ENCODE measurements around the gene SRMS. TPM values are rescaled to one million over a fixed set of nuclear protein-coding genes. Genes with fewer than 3 reads are reported as not detected.

Gene SRMS, protein sequence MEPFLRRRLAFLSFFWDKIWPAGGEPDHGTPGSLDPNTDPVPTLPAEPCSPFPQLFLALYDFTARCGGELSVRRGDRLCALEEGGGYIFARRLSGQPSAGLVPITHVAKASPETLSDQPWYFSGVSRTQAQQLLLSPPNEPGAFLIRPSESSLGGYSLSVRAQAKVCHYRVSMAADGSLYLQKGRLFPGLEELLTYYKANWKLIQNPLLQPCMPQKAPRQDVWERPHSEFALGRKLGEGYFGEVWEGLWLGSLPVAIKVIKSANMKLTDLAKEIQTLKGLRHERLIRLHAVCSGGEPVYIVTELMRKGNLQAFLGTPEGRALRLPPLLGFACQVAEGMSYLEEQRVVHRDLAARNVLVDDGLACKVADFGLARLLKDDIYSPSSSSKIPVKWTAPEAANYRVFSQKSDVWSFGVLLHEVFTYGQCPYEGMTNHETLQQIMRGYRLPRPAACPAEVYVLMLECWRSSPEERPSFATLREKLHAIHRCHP
- not detected in 2 replicates for total RNA-seq (2014; rRNA removed; shearing (Covaris generic))
- not detected in 2 replicates for polyA plus RNA-seq (2014; cell fraction: nucleus; rRNA removed)

DNA sequence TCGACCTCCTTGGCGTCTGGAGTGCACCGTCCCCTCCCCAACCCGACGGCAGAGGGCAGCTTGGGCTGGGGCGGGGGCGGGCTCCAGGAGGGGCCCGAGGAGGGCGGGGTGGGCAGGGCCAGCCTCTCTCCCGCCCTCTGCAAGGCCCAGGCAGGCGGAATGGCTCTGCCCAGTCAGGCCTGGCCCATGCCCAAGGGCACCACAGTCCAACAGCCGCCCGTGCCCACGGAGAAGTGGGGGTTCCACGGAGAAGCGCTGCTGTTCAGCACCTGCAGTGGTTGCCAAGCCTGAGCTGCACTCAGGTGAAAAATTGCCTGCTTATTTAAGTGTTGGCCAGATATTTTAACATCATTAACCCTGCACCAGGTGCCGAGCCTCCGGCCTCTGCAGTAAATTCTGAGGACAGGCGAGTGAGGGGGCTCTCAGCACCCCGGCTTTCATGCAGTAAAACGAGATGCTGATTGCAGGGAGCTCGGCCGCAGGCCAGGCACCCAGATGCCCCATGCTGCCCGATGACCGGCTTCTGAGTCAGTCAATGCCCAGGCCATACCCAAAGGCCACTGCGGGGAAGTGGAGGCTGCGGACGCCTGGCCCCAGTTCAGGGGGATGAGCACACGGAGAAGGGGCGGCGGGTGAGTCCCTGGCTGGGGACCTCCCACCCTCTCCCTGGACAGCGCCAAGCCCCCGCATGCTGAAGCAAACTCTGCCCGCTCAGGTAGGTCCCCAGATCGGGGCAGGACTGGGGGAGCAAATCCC is at the start of gene SRMS:
Gene SRMS (minus strand): TSS at position 25 of the 756 bp plus-strand sequence. CDS start 286 bp downstream, outside the sequence.
- DNase-seq (ENCODE audit: extremely low read depth, low read depth), result no peak

DNA sequence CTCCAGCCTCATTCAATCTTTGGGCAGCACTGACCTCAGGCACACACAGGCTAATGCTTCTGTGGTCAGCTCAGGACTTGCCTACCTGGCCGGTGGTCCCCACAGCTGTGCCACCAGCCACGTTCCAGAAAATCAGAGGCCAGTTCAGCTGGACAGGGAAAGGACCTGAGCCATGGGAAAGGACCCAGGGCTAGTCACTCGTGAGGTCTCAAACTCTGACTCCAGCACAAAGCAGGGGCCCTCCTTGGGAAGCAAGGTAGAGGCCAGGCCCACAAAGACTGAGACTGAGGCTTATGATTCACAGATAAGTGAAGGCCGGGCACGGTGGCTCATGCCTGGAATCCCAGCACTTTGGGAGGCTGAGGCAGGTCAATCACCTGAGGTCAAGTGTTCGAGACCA is 48.9 kb upstream of the SRMS start:
- DNase-seq (ENCODE audit: extremely low read depth, low read depth), result no peak

GRCh38 chr20:63595416-63596127 is 48.0 kb upstream of the SRMS start:
- no peak for DNase-seq (ENCODE audit: extremely low read depth, low read depth)

DNA sequence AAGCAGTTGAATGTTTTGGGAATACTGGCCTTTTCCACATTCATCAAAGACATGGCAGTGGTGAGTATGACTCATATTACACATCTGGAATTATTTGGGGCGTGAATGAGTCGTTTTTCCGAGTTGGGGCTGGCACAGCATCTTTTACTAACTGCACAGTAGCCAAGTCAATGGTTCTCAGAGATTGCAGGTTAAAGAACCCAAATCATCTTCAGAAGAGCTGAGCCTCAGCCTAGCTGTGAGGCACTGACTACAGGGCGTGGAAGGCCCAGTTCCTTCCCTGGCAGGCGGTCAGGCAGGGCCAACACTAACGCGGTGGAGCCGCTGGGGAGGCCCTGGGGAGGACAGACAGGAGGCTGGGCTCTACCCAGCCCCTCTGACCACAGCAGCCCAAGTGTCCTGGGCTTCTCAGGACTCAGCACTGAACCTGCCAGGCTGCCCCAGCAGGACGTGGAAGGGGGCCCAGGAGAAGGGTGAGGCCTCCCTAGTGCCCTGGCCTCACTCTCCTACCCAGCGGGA is 46.6 kb upstream of the SRMS start:
- DNase-seq (ENCODE audit: extremely low read depth, low read depth), result no peak

GRCh38 chr20:63592661-63593060 is 45.1 kb upstream of the SRMS start:
- DNase-seq (ENCODE audit: extremely low read depth, low read depth), result no peak

GRCh38 chr20:63591786-63592355 is 44.3 kb upstream of the SRMS start:
- DNase-seq (ENCODE audit: extremely low read depth, low read depth), result no peak

GRCh38 chr20:63591147-63591533 is 43.6 kb upstream of the SRMS start:
- DNase-seq (ENCODE audit: extremely low read depth, low read depth), result no peak

GRCh38 chr20:63590218-63591146 is 42.9 kb upstream of the SRMS start:
- no peak for DNase-seq (ENCODE audit: extremely low read depth, low read depth)

GRCh38 chr20:63589261-63590217 is 42.0 kb upstream of the SRMS start:
- DNase-seq (ENCODE audit: extremely low read depth, low read depth), result no peak

GRCh38 chr20:63588641-63589041 is 41.1 kb upstream of the SRMS start:
- DNase-seq (ENCODE audit: extremely low read depth, low read depth), result no peak

DNA sequence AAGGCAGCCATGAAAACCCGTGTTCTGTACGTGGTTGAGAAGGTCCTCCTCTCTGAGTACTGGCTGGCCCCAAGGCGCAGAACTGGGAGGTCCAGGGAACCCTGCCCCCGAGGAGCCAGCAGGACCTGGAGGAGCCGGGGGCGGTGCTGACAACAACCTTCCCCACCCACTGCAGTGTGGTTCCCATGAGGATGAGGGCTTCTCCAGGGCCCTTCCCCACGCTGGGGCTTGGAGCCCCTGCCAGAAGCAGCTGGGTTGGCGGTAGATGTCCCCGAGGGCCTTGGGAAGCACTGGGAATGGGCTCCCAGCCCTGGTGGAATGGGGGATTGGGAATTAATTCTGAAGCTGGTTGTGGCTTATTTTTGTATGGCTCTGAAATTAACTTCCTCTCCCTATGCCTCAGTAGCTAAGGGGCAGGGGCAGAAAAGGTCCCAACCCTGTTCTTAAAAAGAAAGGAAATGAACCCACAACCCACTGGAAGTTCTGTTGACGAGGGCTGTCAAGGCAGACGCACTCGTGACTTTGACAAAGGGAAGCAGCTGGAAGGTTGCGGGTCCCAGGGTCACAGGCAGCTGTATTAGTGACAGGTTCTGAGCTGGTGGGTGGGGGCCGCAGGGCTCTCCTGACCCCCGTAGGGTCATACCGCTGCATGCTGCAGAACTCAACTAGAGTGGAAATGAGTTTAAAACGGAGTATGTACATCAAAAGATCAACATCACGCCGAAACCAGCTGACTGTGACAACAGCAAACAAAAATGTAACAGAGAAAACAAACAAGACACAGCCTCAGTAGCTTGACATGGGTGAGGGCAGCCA is 40.4 kb upstream of the SRMS start:
- DNase-seq (ENCODE audit: extremely low read depth, low read depth), result no peak

- no peak for DNase-seq (ENCODE audit: extremely low read depth, low read depth)
Observed at GRCh38 chr20:63587256-63587655, 39.7 kb upstream of the SRMS start.

GRCh38 chr20:63586797-63587196 is 39.2 kb upstream of the SRMS start:
- no peak for DNase-seq (ENCODE audit: extremely low read depth, low read depth)

GRCh38 chr20:63585616-63586565 is 38.3 kb upstream of the SRMS start:
- no peak for DNase-seq (ENCODE audit: extremely low read depth, low read depth)

- no peak for DNase-seq (ENCODE audit: extremely low read depth, low read depth)
Observed at GRCh38 chr20:63582382-63583063, 35.0 kb upstream of the SRMS start.

Measured in NCI-H460 (cell line).